KOPT-K1 (cell line): ENCODE measurements around the gene LPP.

ENCODE experiments used
- H3K27ac ChIP-seq: fragments of 200-600 bp; sonication (generic); 2 replicates; pipeline ENCODE4 v1.5.1; 2016; ENCODE audit warnings: antibody characterized with exemption, mild to moderate bottlenecking, low read depth, low read length; ENCODE audit not compliant: poor library complexity, severe bottlenecking
- H3K36me3 ChIP-seq: fragments of 200-600 bp; sonication (generic); 2 replicates; pipeline ENCODE4 v1.5.1; 2017; ENCODE audit warnings: antibody characterized with exemption, mild to moderate bottlenecking, low read length, moderate library complexity; ENCODE audit not compliant: insufficient read depth
- H3K9me3 ChIP-seq: fragments of 200-600 bp; sonication (generic); 2 replicates; pipeline ENCODE4 v1.5.1; 2017; ENCODE audit warnings: antibody characterized with exemption, low read length, mild to moderate bottlenecking; ENCODE audit not compliant: insufficient read depth, poor library complexity, severe bottlenecking

The LPP gene

GRCh38 chr3:188446766-188447165 lies 292.8 kb downstream of the LPP start:
- H3K27ac ChIP-seq = peak overlapping the region; percentile 54
- no peaks in the 10 kb centered on the region for H3K36me3 ChIP-seq
- peaks cover 3% of the 10 kb centered on the region for H3K9me3 ChIP-seq

GRCh38 chr3:188448813-188449212 lies 294.9 kb downstream of the LPP start:
- H3K9me3 ChIP-seq = peaks cover 3% of the 10 kb centered on the region
- no peaks in the 10 kb centered on the region for H3K36me3 ChIP-seq
- H3K27ac ChIP-seq = no peak overlapping the region

GRCh38 chr3:188449421-188449820 lies 295.5 kb downstream of the LPP start:
- Histone ChIP-seq H3K9me3 (peaks cover 3% of the 10 kb centered on the region), H3K36me3 (no peaks in the 10 kb centered on the region), H3K27ac (no peak overlapping the region)

GRCh38 chr3:188452158-188452772 lies 298.3 kb downstream of the LPP start:
- no peaks in the 10 kb centered on the region for H3K36me3 ChIP-seq
- H3K27ac ChIP-seq = no peak overlapping the region
- no peaks in the 10 kb centered on the region for H3K9me3 ChIP-seq

- Histone ChIP-seq H3K9me3 (no peaks in the 10 kb centered on the region), H3K36me3 (no peaks in the 10 kb centered on the region), H3K27ac (no peak overlapping the region)
These were observed 299.8 kb downstream of the LPP start for GRCh38 chr3:188453431-188454384.

GRCh38 chr3:188455748-188456147 lies 301.8 kb downstream of the LPP start:
- Histone ChIP-seq H3K36me3 (no peaks in the 10 kb centered on the region), H3K9me3 (no peaks in the 10 kb centered on the region)

GRCh38 chr3:188458756-188459155 lies 304.8 kb downstream of the LPP start:
- Histone ChIP-seq H3K36me3 (no peaks in the 10 kb centered on the region), H3K27ac (no peak overlapping the region), H3K9me3 (no peaks in the 10 kb centered on the region)

More at GRCh38 chr3:188455748-188456147, 301.8 kb downstream of the LPP start:
- no peak overlapping the region for H3K27ac ChIP-seq

GRCh38 chr3:188465311-188465710 lies 311.4 kb downstream of the LPP start:
- H3K36me3 ChIP-seq = no peaks in the 10 kb centered on the region; the same call in 1 of the 2 replicates
- no peaks in the 10 kb centered on the region for H3K9me3 ChIP-seq
- no peak overlapping the region for H3K27ac ChIP-seq

GRCh38 chr3:188468196-188468595 lies 314.2 kb downstream of the LPP start:
- no peaks in the 10 kb centered on the region; the same call in 1 of the 2 replicates for H3K36me3 ChIP-seq
- no peaks in the 10 kb centered on the region for H3K9me3 ChIP-seq
- H3K27ac ChIP-seq = no peak overlapping the region

- Histone ChIP-seq H3K27ac (no peak overlapping the region), H3K36me3 (no peaks in the 10 kb centered on the region; the same call in 1 of the 2 replicates), H3K9me3 (no peaks in the 10 kb centered on the region)
These were observed 314.7 kb downstream of the LPP start for GRCh38 chr3:188468662-188469061.

- Histone ChIP-seq H3K27ac (no peak overlapping the region), H3K9me3 (no peaks in the 10 kb centered on the region), H3K36me3 (no peaks in the 10 kb centered on the region; the same call in 1 of the 2 replicates)
These were observed 315.4 kb downstream of the LPP start for GRCh38 chr3:188469228-188469885.

GRCh38 chr3:188470508-188471130 lies 316.7 kb downstream of the LPP start:
- Histone ChIP-seq H3K36me3 (no peaks in the 10 kb centered on the region; the same call in 1 of the 2 replicates), H3K27ac (no peak overlapping the region), H3K9me3 (no peaks in the 10 kb centered on the region)

- H3K36me3 ChIP-seq = no peaks in the 10 kb centered on the region; the same call in 1 of the 2 replicates
- no peak overlapping the region for H3K27ac ChIP-seq
- H3K9me3 ChIP-seq = no peaks in the 10 kb centered on the region
These were observed 317.8 kb downstream of the LPP start for GRCh38 chr3:188471723-188472122.

- Histone ChIP-seq H3K27ac (no peak overlapping the region), H3K9me3 (no peaks in the 10 kb centered on the region), H3K36me3 (no peaks in the 10 kb centered on the region; the same call in 1 of the 2 replicates)
These were observed 318.4 kb downstream of the LPP start for GRCh38 chr3:188472336-188472735.

GRCh38 chr3:188473045-188473444 lies 319.1 kb downstream of the LPP start:
- H3K9me3 ChIP-seq = no peaks in the 10 kb centered on the region
- no peak overlapping the region for H3K27ac ChIP-seq
- H3K36me3 ChIP-seq = no peaks in the 10 kb centered on the region; the same call in 1 of the 2 replicates
